Ovary (tissue), 3 donors: ENCODE measurements around the gene CDC42SE2.

Experiments used
- EP300 ChIP-seq: sonication (generic); formaldehyde crosslinking; IDR thresholded peaks from one replicate; pipeline ENCODE4 v1.6.1; 2017; ENCODE audit warnings: antibody characterized with exemption
- POLR2A ChIP-seq: fragments of 450-650 bp; IDR thresholded peaks from one replicate; pipeline ENCODE4 v1.6.1; 2017; ENCODE audit warnings: antibody characterized with exemption, mild to moderate bottlenecking, moderate library complexity
- TF ChIP-seq, protein P1 (sequence below), 3 donors: fragments of 450-650 bp in 2 of 3; fragments of 200-600 bp in 1 of 3; IDR thresholded peaks; one replicate each; pipeline versions ENCODE4 v1.5.1 to v1.8.0; 2016 to 2022; ENCODE audit warnings: antibody characterized with exemption in 3 of 3, mild to moderate bottlenecking in 1 of 3
- donor health status: DM: no; HTN: no; CAD: no.

DNA sequence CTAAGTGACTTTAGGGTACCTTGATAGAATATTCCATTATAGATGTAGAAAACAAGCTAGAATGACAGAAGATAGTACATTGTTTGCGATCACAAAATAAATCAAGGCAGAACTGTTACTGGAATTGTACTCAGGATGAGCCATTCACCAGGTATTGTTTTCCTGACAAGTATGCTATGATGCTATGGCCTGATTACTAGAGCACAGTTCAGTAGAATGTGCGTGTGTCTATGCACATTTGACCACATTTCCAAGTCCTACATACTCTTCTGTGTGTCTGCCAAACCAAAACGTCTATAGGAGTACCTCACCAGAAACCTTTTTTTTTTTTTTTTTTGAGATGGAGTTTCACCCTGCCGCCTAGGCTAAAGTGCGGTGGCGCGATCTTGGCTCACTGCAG, 43.3 kb upstream of the CDC42SE2 start:
- TF ChIP-seq POLR2A (no peak), EP300 (no peak)
- TF ChIP-seq, protein P1, sequence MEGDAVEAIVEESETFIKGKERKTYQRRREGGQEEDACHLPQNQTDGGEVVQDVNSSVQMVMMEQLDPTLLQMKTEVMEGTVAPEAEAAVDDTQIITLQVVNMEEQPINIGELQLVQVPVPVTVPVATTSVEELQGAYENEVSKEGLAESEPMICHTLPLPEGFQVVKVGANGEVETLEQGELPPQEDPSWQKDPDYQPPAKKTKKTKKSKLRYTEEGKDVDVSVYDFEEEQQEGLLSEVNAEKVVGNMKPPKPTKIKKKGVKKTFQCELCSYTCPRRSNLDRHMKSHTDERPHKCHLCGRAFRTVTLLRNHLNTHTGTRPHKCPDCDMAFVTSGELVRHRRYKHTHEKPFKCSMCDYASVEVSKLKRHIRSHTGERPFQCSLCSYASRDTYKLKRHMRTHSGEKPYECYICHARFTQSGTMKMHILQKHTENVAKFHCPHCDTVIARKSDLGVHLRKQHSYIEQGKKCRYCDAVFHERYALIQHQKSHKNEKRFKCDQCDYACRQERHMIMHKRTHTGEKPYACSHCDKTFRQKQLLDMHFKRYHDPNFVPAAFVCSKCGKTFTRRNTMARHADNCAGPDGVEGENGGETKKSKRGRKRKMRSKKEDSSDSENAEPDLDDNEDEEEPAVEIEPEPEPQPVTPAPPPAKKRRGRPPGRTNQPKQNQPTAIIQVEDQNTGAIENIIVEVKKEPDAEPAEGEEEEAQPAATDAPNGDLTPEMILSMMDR (IDR thresholded peaks at IDR 0.05), result no peak
